HCT116 (cell line): Measurements from ENCODE around the gene OLFML2A. TPM values are rescaled to one million over a fixed set of nuclear protein-coding genes. Genes with fewer than 3 reads are reported as not detected.

Experiments used
- ATAC-seq: fragments of 200-7000 bp; cut with Tn5 transposase; 2 replicates; pipeline ENCODE4 v1.9.1; 2020; ENCODE audit warnings: mild to moderate bottlenecking, moderate library complexity
- BruUV-seq: library from RNA; stranded (reverse); fragments of 400-500 nt; replicated peaks from 2 replicates; lab custom pipeline; 2021; lab: Mats Ljungman, UMichigan
- CTCF ChIA-PET: fragments of 300-600 bp; sonication (Branson Sonifier 250); formaldehyde crosslinking; loops from one replicate; lab custom pipeline; 2021; ENCODE audit warnings: antibody characterized with exemption; lab: Charles Lee
- POLR2A ChIA-PET: fragments of 300-600, 350-600 bp; sonication (Branson Sonifier 250); formaldehyde crosslinking; loops from one replicate; lab custom pipeline; 2021; ENCODE audit warnings: antibody characterized with exemption; lab: Charles Lee
- RAD21 ChIA-PET, 2 experiments: fragments of 300-600 bp; sonication (Branson Sonifier 250); formaldehyde crosslinking; loops; one replicate each; lab custom pipeline; 2023; ENCODE audit warnings: low total read pairs in 2 of 2; ENCODE audit not compliant: uncharacterized antibody in 2 of 2, unreplicated experiment in 2 of 2, low non-redundant PET in 1 of 2; lab: Charles Lee
- DNase-seq: peaks from one replicate; pipeline ENCODE4 v3.0.0-alpha.2; 2010; ENCODE audit warnings: low read depth, low spot score
- H2AFZ ChIP-seq: fragments of 200-600 bp; shearing (Covaris generic), sonication (generic); 2 replicates; pipeline ENCODE4 v1.6.1; 2017; ENCODE audit warnings: low read depth, mixed run types, mixed read lengths, antibody characterized with exemption, low read length; ENCODE audit not compliant: poor library complexity, severe bottlenecking
- H3K27ac ChIP-seq: 2 replicates; pipeline ENCODE4 v1.5.1; 2012; ENCODE audit warnings: low read depth, low read length
- H3K27me3 ChIP-seq: fragments of 200-600 bp; sonication (generic); 2 replicates; pipeline ENCODE4 v1.6.1; 2016; ENCODE audit warnings: mixed run types, low read length, mixed read lengths; ENCODE audit not compliant: insufficient read depth
- H3K36me3 ChIP-seq, 2 experiments: fragments of 200-500 bp in 1 of 2; fragments of 200-600 bp in 1 of 2; sonication (Bioruptor generic) in 1 of 2; sonication (generic) in 1 of 2; 2 replicates each; pipeline versions ENCODE4 v1.5.1 to v1.6.1; 2014 to 2016; ENCODE audit warnings: low read length in 2 of 2, inconsistent platforms in 1 of 2, mixed read lengths in 1 of 2, mixed run types in 1 of 2; ENCODE audit not compliant: insufficient read depth in 2 of 2, control insufficient read depth in 1 of 2
- H3K4me1 ChIP-seq, 2 experiments: fragments of 200-600 bp in 1 of 2; sonication (generic) in 1 of 2; 2 replicates each; pipeline versions ENCODE4 v1.5.1 to v1.6.1; 2012 to 2017; ENCODE audit warnings: low read length in 2 of 2, inconsistent platforms in 1 of 2, mild to moderate bottlenecking in 1 of 2, mixed read lengths in 1 of 2, mixed run types in 1 of 2, moderate library complexity in 1 of 2; ENCODE audit not compliant: insufficient read depth in 2 of 2, control insufficient read depth in 1 of 2
- H3K4me2 ChIP-seq: fragments of 200-600 bp; sonication (generic); 2 replicates; pipeline ENCODE4 v1.6.1; 2017; ENCODE audit warnings: mixed run types, low read length, mixed read lengths
- H3K4me3 ChIP-seq, 2 experiments: fragments of 200-600 bp in 1 of 2; sonication (generic) in 1 of 2; replicated peaks in 1 of 2; 2 replicates each; pipeline ENCODE4 v1.5.1; 2011 to 2016; ENCODE audit warnings: low read length in 2 of 2, control low read depth in 1 of 2, low read depth in 1 of 2, mild to moderate bottlenecking in 1 of 2, mixed read lengths in 1 of 2, mixed run types in 1 of 2
- H3K79me2 ChIP-seq: fragments of 200-600 bp; sonication (generic); 2 replicates; pipeline ENCODE4 v1.6.1; 2017; ENCODE audit warnings: mild to moderate bottlenecking, mixed run types, low read length, moderate library complexity, mixed read lengths; ENCODE audit not compliant: insufficient read depth
- H3K9ac ChIP-seq: fragments of 200-600 bp; sonication (generic); 2 replicates; pipeline ENCODE4 v1.6.1; 2016; ENCODE audit warnings: low read length, mixed read lengths
- H3K9me2 ChIP-seq: fragments of 200-600 bp; sonication (generic), shearing (Covaris generic); 2 replicates; pipeline ENCODE4 v1.6.1; 2017; ENCODE audit warnings: mixed run types, mild to moderate bottlenecking, moderate library complexity; ENCODE audit not compliant: insufficient read depth
- H3K9me3 ChIP-seq, 2 experiments: fragments of 200-500 bp in 1 of 2; fragments of 200-600 bp in 1 of 2; sonication (Bioruptor generic) in 1 of 2; sonication (generic) in 1 of 2; 2 replicates each; pipeline ENCODE4 v1.6.1; 2014 to 2017; ENCODE audit warnings: low read length in 2 of 2, mixed read lengths in 2 of 2, inconsistent platforms in 1 of 2, low read depth in 1 of 2, mild to moderate bottlenecking in 1 of 2, mixed run types in 1 of 2, moderate library complexity in 1 of 2; ENCODE audit not compliant: control insufficient read depth in 1 of 2, insufficient read depth in 1 of 2
- H4K20me1 ChIP-seq: fragments of 200-600 bp; sonication (generic), shearing (Covaris generic); 2 replicates; pipeline ENCODE4 v1.6.1; 2017; ENCODE audit warnings: mixed run types, mild to moderate bottlenecking, moderate library complexity; ENCODE audit not compliant: insufficient read depth
- CEBPB ChIP-seq: IDR thresholded peaks from 2 replicates; pipeline ENCODE4 v1.6.1; 2012; ENCODE audit warnings: low read depth
- EGR1 ChIP-seq: IDR thresholded peaks from 2 replicates; pipeline ENCODE4 v1.6.1; 2012; ENCODE audit warnings: low read depth
- EZH2 ChIP-seq: fragments of 200-600 bp; sonication (generic); IDR thresholded peaks from 2 replicates; pipeline ENCODE4 v1.6.1; 2017; ENCODE audit warnings: antibody characterized with exemption, mixed run types
- EZH2phosphoT487 ChIP-seq: fragments of 200-600 bp; IDR thresholded peaks from 2 replicates; pipeline ENCODE4 v1.6.1; 2018; ENCODE audit warnings: antibody characterized with exemption, borderline replicate concordance
- POLR2A ChIP-seq: IDR thresholded peaks from 2 replicates; pipeline ENCODE4 v1.7.0; 2011; ENCODE audit warnings: borderline replicate concordance; ENCODE audit not compliant: insufficient read depth, insufficient read length; ENCODE audit errors: extremely low read depth
- SP1 ChIP-seq: IDR thresholded peaks from 2 replicates; pipeline ENCODE4 v1.6.1; 2012; ENCODE audit warnings: low read depth
- ZFX ChIP-seq: fragments of 450-650 bp; IDR thresholded peaks from 2 replicates; pipeline ENCODE4 v1.6.1; 2017
- intact Hi-C: fragments of 100-400 bp; cut with micrococcal nuclease; formaldehyde crosslinking; loops from 2 replicates; pipeline ENCODE4 v1.10.0; 2022
- total RNA-seq: library from RNA; stranded (reverse); gene quantifications from one replicate; pipeline ENCODE4 v1.2.1, GENCODE V29; 2021; ENCODE audit not compliant: unreplicated experiment
- TF ChIP-seq, protein P1 (sequence below): IDR thresholded peaks from 2 replicates; pipeline ENCODE4 v1.6.1; 2012
- TF ChIP-seq, protein P2 (sequence below): IDR thresholded peaks from 2 replicates; pipeline ENCODE4 v1.6.1; 2012; ENCODE audit warnings: low read depth

The OLFML2A gene
- total RNA-seq, 1 experiment from 2014 or later, result 6.3 TPM

DNA sequence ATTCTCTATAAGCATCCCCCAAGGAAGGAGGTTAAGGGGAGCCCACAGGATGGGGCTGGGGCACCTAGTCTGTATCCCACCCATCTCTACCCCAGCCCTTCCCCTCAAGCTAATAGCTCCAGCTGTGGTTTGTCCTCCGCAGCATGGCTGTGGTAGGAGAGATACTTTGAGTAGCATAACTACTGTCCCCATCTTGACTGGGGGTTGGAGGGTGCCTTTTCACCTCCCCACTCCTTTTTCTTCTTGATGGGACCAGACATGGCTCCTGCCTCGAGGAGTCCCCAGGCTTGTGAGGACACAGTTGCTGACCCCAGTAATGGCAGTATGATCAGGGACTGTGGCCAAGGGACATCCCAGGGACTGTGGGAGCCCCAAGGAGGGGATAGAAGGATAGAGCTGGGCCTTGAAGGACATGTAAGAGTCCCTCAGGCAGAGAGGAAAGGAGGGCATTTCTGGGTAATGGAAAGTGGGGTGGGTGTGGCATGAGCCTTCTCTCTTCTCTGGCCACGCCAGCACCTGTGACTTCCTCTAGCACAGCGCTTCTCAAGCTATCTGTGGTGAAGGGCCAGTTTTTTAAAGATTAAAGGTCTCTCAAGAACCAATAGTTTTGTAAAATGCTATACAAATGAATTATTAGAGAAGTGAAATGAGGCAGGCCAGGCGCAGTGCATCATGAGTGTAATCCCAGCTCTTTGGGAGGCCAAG lies 14.0 kb downstream of the OLFML2A start:
- H3K9me2 ChIP-seq, result no peaks in the 10 kb centered on the region
- no peak overlapping the region for H3K9ac ChIP-seq
- RAD21 ChIA-PET, result no interaction called here
- H3K4me3 ChIP-seq, result no peak overlapping the region
- ATAC-seq (no peak), DNase-seq (no peak)
- TF ChIP-seq EZH2 (no peak), ZFX (no peak), CEBPB (no peak), EZH2phosphoT487 (no peak), SP1 (no peak), POLR2A (no peak), EGR1 (no peak)
- TF ChIP-seq, protein P1, sequence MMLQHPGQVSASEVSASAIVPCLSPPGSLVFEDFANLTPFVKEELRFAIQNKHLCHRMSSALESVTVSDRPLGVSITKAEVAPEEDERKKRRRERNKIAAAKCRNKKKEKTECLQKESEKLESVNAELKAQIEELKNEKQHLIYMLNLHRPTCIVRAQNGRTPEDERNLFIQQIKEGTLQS, result no peak
- TF ChIP-seq, protein P2, sequence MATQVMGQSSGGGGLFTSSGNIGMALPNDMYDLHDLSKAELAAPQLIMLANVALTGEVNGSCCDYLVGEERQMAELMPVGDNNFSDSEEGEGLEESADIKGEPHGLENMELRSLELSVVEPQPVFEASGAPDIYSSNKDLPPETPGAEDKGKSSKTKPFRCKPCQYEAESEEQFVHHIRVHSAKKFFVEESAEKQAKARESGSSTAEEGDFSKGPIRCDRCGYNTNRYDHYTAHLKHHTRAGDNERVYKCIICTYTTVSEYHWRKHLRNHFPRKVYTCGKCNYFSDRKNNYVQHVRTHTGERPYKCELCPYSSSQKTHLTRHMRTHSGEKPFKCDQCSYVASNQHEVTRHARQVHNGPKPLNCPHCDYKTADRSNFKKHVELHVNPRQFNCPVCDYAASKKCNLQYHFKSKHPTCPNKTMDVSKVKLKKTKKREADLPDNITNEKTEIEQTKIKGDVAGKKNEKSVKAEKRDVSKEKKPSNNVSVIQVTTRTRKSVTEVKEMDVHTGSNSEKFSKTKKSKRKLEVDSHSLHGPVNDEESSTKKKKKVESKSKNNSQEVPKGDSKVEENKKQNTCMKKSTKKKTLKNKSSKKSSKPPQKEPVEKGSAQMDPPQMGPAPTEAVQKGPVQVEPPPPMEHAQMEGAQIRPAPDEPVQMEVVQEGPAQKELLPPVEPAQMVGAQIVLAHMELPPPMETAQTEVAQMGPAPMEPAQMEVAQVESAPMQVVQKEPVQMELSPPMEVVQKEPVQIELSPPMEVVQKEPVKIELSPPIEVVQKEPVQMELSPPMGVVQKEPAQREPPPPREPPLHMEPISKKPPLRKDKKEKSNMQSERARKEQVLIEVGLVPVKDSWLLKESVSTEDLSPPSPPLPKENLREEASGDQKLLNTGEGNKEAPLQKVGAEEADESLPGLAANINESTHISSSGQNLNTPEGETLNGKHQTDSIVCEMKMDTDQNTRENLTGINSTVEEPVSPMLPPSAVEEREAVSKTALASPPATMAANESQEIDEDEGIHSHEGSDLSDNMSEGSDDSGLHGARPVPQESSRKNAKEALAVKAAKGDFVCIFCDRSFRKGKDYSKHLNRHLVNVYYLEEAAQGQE, result no peak
- H3K9me3 ChIP-seq, result no peaks in the 10 kb centered on the region
- intact Hi-C loops, result no loop called here
- no peak overlapping the region for H3K4me2 ChIP-seq
- no peaks in the 10 kb centered on the region for H3K79me2 ChIP-seq
- no peak overlapping the region for H2AFZ ChIP-seq
- H3K4me1 ChIP-seq, result peaks cover 7 to 26% of the 10 kb centered on the region in 2 experiments; a peak in 3 of 4 replicates
- POLR2A ChIA-PET, result interaction anchor here (0.6 kb wide), 1 partner anchor 186 kb away, joined by 3 read pairs; no protein-coding TSS in a partner anchor
- no peaks in the 10 kb centered on the region for H3K27me3 ChIP-seq
- no peak overlapping the region for H3K27ac ChIP-seq
- no TSS peak for BruUV-seq
- H4K20me1 ChIP-seq, result no peaks in the 10 kb centered on the region
- CTCF ChIA-PET, result interaction anchor here (2.8 kb wide), 1 partner anchor 62 kb away, joined by 13 read pairs; the partner anchor contains the start of gene WDR38
- no peaks in the 10 kb centered on the region for H3K36me3 ChIP-seq
